Measurements from ENCODE around the gene SRP72.

DNA sequence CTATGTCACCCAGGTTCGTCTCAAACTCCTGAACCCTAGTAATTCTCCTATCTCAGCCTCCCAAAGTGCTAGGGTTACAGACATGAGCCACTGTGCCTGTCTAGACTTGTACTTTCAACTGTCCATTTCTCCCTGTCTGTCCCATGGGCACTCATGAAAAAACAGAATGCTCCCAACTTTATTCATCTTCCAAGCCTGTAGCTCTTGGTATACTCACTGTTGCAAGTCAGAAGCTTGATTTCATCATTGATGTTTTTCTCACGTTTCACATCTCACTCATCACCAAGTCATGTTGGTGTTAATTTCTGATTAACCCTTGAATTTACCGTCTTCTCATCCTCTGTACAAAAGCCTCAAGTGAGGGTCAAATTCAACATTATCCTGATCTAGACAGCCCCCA, 7.3 kb upstream of the SRP72 start:
- no peak for TF ChIP-seq CTCF (conservative IDR thresholded peaks at IDR 0.05)
- no peak for TF ChIP-seq EZH2 (IDR thresholded peaks at IDR 0.05; ENCODE audit: low read depth)

All from PC-9 (cell line).